Measurements from ENCODE around the gene CAMKMT.
"Not testable (repeated sequence)": the region's sequence is repeated elsewhere in the genome, so short reads cannot be mapped to it uniquely, and the experiment has no call there.

Gene CAMKMT

DNA sequence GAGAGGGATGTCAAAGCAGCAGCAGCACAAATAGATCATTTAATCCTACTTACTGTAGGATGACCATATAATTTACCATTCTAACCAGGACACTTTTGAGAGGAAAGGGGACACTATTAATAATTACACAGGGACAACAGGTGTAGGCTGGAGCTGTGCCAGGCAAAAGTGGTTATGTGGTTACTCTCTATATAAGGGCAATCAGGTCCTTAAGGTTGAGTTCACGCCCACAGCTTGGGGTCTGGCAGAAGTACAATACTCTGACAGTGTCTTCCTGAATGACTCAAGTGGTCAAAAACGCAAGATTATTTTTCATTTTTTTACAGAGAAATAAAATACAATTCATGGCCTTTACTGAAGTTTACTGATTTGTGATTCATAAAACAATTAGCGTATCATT is 3.2 kb upstream of the CAMKMT start:
- DNase-seq (ENCODE audit: insufficient read length, low spot score): peak; percentile 5
- FAIRE-seq: no peak

DNA sequence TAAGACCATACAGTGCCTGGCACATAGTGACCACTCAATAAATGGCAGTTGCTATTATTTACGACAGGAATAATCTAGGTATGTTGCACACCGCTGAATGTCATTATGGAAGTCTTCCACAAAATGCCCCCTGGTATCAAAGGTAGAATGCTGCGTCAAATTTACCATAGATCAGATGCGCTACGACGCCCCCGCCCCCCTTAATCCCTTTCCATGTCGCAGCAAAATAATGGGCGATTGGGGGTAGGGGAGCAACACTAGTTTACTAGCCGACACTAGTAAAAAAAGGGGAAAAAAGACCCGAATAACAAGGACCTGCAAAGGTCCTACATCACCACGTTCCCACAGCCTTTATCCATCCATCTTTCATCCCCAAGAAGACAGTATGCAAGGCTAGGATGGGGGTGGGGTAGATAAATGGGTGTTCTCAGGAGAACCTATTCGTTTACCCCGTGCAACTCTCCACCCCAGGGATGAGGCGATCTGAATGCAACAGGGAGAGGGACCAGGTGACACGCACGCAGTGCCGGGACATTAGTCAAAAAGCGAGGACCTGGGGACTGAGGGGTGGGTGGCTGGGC is 908 bp upstream of the CAMKMT start:
- no peak for FAIRE-seq
- peak; percentile 1 for DNase-seq (ENCODE audit: insufficient read length, low spot score)

DNA sequence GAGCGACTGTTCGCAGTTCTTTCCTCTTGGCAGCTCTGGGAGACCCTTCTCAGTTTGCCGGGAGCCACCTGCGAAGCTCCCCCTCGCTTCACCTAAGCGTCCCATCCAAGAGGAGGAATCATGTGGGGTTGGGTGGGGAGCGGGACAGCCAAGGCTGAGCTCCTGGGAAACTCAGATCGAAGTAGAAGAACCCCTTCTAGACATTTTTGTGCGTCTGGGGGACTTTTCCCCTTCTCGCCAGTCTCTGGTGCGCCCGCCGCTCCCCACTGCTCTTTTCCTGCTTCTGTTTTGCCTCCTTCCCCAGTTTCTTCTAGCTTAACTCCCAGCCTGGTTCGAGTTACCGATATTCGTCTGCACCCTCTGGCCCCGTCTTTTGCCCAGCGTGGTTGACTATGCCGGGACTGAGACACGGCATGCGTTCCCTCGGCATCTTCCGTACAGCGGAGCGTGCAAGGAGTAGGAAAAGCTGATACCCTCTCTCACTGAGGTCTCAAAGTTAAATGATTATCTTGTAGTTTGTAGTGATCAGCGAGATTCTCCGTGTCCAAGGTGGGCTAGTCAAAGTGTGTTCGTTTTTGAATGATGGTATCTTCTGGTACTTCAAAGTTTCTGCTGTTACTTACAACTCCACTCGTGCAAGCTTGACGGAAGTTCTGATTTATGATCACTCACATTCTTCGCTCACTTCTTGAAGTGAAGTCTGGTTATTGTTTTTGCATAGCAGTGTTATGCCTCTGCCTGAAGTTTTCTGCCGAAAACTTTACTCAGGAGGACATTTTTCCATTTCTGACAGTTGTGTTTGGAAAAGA is 664 bp downstream of the CAMKMT start:
- FAIRE-seq (peak; percentile 75), DNase-seq (ENCODE audit: insufficient read length, low spot score) (peak; percentile 2)

DNA sequence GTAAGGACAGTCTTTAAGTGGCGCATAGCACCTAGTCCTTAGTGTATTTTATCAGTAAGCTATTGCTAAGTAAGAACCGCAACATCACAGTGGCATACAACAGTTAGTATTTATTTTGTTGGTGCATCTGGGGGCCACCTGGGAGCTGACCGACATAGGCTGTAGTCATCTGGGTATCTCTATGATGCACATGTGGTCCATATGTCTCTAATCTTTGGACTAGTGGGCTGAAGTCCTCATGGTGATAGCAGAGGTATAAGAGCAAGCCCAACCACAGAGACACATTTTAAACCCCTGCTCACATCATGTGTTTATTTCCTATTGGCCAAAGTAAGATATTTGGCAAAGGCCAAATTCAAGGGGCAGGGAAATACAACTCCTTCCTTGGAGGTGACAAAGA is 2.9 kb downstream of the CAMKMT start:
- no peak for DNase-seq (ENCODE audit: insufficient read length, low spot score)
- no peak for FAIRE-seq

DNA sequence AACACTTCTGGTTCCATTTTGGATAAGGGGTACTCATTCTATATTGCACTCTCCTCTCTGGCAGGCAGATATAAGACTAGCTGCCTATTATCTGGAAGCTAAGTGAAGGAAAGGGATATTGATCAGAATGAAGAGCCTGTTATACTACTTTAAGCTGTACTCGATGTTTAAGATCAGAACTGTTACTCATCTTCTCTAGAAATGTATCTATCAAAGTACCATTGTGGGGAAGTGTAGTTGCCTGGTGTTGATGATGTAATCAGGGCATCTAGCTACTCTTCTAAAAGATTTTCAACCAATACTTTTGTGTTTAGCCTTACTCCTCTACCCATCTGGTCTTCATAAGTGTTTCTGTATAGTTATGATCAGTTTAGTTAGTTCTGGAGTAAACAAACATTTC is 5.8 kb downstream of the CAMKMT start:
- DNase-seq (ENCODE audit: insufficient read length, low spot score) (no peak), FAIRE-seq (peak; percentile 81)

DNA sequence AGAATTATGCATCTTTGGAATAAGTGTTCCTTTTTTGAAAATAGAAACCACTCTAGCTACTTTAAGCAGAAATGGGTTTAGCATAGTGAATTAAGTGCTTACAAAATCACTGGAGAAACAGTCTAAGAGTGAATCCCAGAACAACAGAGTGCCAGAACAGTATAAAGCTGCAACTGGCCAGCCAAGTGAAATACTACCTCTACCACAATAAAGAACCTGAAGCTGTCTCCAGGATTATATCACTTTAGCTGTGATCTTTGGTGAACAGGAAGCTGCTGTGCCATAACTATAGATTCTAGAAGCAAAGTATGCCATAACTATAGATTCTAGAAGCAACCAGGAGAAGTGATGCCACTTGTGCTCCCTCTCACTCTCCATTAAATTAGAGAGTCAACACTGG is 7.6 kb downstream of the CAMKMT start:
- DNase-seq (ENCODE audit: insufficient read length, low spot score) (no peak), FAIRE-seq (peak; percentile 33)

DNA sequence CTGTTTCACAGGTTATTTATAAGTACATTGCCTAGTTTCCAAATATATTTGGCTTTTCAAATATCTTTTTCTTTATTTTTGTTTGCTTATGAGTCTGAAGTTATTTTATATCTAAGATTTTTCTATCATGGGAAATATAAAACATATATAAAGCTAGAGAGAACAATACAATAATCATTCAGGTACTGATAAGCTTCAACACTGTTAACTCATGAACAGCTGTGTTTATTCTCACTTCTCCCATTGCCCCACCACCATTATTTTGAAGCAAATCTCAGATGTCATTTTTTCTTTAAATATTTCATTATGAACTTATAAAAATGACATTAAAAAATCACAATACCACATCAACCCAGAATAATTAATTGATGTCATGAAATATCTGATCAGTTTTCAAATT is 9.7 kb downstream of the CAMKMT start:
- DNase-seq (ENCODE audit: insufficient read length, low spot score) (no peak), FAIRE-seq (no peak)

DNA sequence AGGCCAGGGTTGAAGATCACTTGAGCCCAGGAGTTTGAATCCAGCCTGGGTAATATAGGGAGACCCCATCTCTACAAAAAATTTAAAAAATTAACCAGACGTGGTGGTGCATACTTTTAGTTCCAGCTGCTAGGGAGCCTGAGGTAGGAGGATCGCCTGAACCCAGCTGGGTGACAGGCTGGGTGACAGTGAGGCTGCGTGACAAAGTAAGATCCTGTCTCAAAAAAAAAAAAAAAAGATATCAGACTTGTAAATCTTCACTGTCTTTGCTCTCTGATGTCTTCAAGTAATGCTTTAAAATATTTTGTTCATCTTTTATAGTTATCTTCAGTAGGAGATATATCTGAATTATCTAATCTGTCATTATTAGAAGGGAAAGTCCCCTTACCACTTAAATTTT is 10.5 kb downstream of the CAMKMT start:
- no peak for FAIRE-seq
- DNase-seq (ENCODE audit: insufficient read length, low spot score): no peak

DNA sequence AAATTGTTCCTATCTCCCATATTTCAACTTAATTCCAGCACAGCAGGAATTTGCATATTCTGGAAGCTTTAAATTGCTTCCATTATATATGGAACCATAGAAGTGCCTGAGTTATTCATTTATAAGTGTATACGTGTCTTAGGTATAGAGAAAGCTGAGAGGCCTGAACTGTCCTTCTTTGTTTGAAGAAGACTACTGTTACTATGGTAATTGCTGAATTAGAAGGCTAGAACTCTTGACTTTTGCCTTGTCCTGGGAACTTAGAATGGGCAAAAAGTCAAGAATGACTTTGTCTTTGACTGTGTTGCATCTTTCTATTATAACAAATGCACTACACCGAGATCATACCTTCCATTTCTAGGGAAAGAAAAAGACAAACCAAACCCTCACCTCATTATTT is 15.7 kb downstream of the CAMKMT start:
- no peak for FAIRE-seq
- DNase-seq (ENCODE audit: insufficient read length, low spot score): no peak

DNA sequence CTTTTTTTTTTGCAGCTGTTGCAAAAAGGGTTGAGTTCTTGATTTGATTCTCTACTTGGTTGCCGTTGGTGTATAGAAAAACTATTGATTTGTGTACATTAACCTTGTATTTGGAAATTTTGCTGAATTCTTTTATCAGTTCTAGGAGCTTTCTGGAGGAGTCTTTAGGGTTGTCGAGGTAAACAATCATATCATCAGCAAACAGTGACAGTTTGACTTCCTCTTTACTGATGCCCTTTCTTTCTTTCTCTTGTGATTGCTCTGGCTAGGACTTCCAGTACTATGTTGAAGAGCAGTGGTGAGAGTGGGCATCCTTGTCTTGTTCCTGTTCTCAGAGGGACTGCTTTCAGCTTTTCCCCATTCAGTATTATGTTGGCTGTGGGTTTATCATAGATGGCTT is 23.5 kb downstream of the CAMKMT start:
- not testable (repeated sequence) for DNase-seq (ENCODE audit: insufficient read length, low spot score); FAIRE-seq

DNA sequence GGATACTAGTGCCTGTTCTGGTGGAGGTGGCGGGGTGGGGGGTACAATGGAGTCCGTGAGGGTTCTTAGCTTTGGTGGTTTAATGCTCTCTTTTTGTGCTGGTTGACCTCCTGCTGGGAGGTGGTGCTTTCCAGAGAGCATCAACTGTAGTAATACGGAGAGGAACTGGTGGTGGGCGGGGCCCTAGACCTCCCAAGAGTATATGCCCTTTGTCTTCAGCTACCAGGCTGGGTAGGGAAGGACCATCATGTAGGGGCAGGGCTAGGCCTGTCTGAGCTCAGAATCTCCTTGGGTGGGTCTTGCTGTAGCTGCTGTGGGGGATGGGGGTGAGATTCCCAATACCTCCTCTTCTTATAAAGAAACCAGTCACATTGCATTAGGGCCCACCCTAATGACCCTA is 27.1 kb downstream of the CAMKMT start:
- FAIRE-seq (no peak), DNase-seq (ENCODE audit: insufficient read length, low spot score) (no peak)

DNA sequence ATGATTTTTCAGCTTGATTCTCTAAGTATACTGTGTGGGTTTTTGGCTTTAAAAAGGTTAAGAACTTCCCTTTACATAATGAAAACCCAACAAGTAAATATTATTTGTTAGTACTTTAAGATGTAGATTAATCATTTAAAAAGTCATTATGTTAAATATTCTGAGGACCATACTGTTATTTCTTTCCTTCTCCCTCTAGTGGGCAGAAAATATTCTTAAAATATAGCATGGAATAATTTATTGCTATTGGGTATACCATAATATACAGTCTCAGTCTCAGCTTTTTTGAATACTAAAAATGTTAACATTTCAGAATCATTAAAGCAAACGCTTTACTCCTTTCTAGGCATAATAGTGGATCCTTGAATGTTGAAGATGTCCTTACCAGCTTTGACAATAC is 28.1 kb downstream of the CAMKMT start:
- FAIRE-seq (no peak), DNase-seq (ENCODE audit: insufficient read length, low spot score) (no peak)

DNA sequence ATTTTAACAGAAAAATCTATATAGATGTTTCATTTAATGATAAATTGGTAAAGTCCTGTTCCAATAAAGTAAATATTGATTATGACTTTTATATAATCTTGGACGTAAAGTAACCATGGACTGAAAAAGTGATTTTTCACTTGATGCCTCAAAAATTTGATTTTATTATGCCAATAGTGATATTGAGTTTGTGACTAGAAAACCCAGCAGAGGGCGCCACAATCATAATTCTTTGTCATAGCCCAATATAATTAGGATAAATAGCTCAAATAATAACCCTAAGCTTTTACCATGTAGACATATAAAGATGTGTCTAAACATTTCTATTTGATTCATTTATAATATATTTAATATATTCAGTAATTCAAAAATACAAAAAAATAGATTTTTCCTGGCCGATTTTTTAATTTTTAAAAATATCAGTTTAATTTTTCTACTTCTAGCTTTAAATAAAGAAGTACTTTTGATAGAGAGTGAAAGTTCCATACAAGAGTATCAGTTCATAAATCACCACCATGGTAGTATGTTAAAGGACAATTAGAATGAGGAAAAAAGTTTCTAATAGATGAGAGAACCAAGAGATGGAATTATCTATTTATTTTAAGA is 30.7 kb downstream of the CAMKMT start:
- no peak for FAIRE-seq

DNA sequence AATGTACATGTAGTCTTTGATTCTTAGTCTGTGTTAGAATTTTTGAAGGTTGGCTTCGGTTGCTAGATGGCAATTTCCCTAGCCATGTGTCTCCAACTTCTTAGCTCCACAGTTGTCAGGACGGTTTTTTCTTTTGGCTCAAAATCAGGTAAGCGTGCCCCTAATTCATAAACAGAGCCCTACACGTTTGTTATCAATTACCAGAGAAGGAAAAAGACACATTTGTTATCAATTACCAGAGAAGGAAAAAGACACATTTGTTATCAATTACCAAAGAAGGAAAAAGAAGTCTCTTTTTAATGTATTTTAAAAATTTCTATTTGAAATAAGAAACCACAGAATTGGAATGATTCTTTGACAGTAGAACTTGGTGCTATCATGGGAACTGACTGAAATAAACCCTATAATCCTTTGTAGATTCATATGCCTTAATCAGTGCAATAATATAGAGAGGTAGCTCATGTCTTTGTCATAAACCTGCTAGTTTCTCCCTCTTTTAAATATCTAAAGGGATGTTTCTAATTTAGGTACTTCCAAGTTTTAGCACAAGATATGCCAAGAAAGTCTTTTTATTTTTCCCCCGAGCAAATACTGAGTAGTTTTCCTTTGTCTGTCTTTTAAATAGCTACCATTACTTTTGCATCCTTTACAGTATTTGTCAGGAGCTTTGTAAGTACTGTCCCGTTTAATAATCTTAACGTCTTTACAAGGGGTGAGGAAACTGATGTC is 35.9 kb downstream of the CAMKMT start:
- FAIRE-seq: no peak
- DNase-seq (ENCODE audit: insufficient read length, low spot score): no peak

More for the DNA sequence above, 30.7 kb downstream of the CAMKMT start:
- no peak for DNase-seq (ENCODE audit: insufficient read length, low spot score)

DNA sequence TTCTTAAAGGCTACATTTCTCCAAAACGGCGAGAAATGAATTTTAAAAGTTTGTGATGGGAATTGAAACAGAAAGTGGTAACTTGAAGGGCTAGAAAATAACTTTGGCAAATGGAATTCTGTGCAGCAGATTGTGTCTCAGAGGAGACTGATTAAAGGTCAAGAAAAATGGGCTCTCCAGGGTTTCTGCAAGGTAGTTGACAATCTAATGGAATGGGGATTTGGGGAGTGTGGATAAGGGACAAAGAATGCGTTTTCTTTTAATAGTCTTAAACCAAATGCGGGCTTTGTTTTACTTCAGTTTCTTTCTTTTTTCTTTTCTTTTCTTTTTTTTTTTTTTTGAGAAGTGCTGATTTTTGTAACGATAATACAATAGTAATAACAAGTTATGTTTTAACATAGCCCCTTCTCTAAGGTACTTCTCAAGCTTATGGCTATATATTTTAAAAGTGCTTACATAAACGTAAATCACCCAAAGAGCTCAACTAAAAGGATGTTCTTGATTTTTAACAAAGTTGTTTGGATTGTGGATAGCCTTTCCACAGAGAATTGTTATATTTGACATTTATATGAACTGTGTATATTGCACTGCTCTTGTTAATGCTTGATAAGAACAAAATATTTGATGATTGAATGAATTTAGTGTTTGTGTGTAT is 36.6 kb downstream of the CAMKMT start:
- no peak for DNase-seq (ENCODE audit: insufficient read length, low spot score)
- FAIRE-seq: no peak

DNA sequence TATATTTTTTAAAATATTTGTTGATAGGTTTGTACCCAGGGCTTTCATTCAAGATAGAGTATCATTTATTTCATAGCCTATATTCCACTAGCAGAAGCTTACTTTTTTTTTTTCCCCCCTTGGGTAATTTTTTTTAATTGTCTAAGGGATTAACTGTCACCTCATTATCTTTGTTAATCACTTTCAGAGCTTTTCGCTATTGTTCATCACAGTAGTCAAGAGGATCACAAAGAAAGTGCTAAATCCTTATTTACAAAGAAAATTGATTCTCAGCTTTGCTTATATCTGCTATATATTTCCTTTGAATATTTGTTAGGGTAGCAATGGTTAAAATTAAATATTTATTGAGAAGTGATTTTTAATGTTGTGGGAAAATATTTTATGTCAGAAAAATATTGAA is 59.0 kb downstream of the CAMKMT start:
- DNase-seq (ENCODE audit: insufficient read length, low spot score): no peak
- FAIRE-seq: no peak

DNA sequence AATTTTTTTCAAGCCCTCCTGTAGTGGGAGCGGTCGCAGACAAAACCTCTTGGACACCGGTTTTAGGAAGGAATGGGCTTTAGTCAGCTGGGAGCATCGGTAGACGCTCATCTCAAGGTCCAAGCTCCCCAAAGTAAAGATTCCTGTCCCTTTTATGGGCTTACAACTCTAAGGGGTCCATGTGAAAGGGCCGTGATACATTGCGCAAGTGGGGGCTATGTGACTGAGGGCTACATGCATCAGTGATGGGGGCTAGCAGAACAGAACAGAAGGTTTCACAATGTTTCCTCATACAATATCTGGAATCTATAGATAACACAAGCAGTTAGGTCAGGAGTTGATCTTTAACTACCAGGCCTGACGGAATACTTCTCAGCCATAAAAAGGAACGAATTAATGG is 62.5 kb downstream of the CAMKMT start:
- no peak for DNase-seq (ENCODE audit: insufficient read length, low spot score)
- FAIRE-seq: no peak

DNA sequence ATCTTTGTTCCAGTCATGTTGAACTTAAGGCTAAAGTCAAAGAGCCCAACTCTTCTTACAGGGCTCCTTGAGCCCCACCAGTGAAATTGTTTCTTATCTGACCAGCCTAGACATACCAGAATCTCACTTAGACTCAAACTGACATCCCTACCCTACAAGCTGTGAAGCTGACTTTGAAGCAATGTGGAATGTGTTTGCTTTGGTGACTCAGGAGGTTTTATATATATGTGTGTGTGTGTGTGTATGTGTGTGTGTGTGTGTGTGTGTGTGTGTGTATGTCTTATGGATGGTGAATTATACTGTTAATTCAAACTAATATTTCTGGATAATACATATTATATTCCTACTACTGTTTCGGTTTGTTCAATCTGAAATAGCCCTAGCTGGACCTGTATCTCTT is 67.3 kb downstream of the CAMKMT start:
- no peak for DNase-seq (ENCODE audit: insufficient read length, low spot score)
- no peak for FAIRE-seq

DNA sequence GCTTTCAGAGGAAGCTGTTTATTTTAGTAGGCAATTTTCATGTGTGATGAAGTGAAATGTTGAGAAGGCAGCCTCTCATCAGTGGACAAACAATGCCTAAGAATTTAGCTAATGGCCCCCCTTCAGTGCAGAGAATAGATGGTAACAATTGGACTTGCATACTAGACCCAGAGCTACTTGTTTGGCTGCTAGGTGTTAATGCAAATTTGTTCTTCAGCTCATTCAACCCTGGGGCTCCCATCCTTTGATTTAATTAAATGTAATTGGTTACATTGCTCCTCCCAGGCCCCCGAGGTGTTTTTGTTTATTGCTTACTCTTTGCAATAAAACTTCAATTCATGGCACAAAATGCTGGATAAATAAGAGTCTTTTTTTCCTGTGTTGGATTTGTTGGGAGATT is 68.6 kb downstream of the CAMKMT start:
- DNase-seq (ENCODE audit: insufficient read length, low spot score) (no peak), FAIRE-seq (peak; percentile 31)

DNA sequence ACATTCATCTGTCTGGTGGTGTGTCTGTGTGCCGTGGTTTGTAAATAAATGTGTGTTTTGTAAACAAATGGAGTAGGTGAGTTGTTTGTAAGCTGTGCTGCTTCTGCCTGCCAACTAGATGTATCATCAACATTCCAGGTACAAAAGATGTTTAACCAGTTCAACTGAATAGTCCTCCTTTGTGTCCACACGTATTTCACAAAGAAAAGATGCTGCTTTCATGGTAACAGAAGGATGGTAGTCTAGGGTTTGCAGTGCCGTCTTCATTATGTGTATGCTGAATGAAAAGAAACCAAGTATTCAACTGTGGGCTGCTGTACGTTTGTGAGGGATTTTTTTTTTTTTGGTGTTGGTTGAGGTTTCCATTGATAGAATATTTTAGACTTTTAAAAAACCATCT is 72.1 kb downstream of the CAMKMT start:
- FAIRE-seq (no peak), DNase-seq (ENCODE audit: insufficient read length, low spot score) (no peak)

DNA sequence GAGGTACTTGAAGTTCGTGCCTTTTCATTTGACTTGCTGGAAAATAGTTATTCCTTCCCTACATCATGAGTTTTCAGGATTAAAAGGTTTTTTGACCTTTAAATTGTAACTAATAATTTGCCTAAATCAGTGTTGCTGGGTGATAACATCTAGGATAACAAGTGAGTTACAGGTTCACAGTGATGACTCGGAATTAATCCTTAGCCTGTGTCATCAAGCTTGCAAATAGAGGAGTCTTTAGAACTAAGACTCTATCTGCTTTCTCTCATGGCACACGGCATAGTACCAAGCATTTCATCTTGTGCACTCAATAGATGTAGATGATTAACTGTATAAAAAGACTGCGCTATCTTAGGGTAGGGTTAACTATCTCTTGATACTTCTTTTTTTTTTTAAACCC is 79.5 kb downstream of the CAMKMT start:
- FAIRE-seq: no peak
- no peak for DNase-seq (ENCODE audit: insufficient read length, low spot score)
